Mucosa of rectum (tissue), 2 donors: ENCODE data around the gene OTOG.

Experiments
- H3K27ac ChIP-seq, 2 donors: one replicate each; pipeline ENCODE4 v1.7.0; 2013; ENCODE audit warnings: inconsistent platforms in 2 of 2, low read depth in 2 of 2, low read length in 2 of 2
- H3K27me3 ChIP-seq, 2 donors: one replicate each; pipeline ENCODE4 v1.7.0; 2013; ENCODE audit warnings: low read length in 2 of 2; ENCODE audit not compliant: control insufficient read depth in 2 of 2, insufficient read depth in 2 of 2
- H3K36me3 ChIP-seq, 2 donors: one replicate each; pipeline ENCODE4 v1.7.0; 2013; ENCODE audit warnings: low read length in 2 of 2; ENCODE audit not compliant: control insufficient read depth in 2 of 2, insufficient read depth in 2 of 2
- H3K4me1 ChIP-seq, 2 donors: one replicate each; pipeline ENCODE4 v1.7.0; 2013; ENCODE audit warnings: low read length in 2 of 2, mild to moderate bottlenecking in 1 of 2; ENCODE audit not compliant: control insufficient read depth in 2 of 2, insufficient read depth in 2 of 2
- H3K4me3 ChIP-seq, 2 donors: one replicate each; pipeline ENCODE4 v1.7.0; 2013; ENCODE audit warnings: low read length in 2 of 2
- H3K9ac ChIP-seq, 2 donors: one replicate each; pipeline ENCODE4 v1.7.0; 2013; ENCODE audit warnings: low read length in 2 of 2, low read depth in 1 of 2, mild to moderate bottlenecking in 1 of 2
- H3K9me3 ChIP-seq, 2 donors: one replicate each; pipeline ENCODE4 v1.7.0; 2013; ENCODE audit warnings: low read length in 2 of 2; ENCODE audit not compliant: control insufficient read depth in 2 of 2
- donor health status: healthy.
- donor health status: Normal muscosa, but diverticular disease.

The OTOG gene, protein sequence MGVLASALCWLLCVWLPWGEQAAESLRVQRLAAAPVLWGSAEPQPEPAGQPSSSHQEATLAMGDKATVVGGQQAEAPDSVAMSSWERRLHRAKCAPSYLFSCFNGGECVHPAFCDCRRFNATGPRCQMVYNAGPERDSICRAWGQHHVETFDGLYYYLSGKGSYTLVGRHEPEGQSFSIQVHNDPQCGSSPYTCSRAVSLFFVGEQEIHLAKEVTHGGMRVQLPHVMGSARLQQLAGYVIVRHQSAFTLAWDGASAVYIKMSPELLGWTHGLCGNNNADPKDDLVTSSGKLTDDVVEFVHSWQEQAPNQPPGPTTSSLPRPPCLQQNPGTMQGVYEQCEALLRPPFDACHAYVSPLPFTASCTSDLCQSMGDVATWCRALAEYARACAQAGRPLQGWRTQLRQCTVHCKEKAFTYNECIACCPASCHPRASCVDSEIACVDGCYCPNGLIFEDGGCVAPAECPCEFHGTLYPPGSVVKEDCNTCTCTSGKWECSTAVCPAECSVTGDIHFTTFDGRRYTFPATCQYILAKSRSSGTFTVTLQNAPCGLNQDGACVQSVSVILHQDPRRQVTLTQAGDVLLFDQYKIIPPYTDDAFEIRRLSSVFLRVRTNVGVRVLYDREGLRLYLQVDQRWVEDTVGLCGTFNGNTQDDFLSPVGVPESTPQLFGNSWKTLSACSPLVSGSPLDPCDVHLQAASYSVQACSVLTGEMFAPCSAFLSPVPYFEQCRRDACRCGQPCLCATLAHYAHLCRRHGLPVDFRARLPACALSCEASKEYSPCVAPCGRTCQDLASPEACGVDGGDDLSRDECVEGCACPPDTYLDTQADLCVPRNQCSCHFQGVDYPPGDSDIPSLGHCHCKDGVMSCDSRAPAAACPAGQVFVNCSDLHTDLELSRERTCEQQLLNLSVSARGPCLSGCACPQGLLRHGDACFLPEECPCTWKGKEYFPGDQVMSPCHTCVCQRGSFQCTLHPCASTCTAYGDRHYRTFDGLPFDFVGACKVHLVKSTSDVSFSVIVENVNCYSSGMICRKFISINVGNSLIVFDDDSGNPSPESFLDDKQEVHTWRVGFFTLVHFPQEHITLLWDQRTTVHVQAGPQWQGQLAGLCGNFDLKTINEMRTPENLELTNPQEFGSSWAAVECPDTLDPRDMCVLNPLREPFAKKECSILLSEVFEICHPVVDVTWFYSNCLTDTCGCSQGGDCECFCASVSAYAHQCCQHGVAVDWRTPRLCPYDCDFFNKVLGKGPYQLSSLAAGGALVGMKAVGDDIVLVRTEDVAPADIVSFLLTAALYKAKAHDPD (N-terminal part only)

DNA sequence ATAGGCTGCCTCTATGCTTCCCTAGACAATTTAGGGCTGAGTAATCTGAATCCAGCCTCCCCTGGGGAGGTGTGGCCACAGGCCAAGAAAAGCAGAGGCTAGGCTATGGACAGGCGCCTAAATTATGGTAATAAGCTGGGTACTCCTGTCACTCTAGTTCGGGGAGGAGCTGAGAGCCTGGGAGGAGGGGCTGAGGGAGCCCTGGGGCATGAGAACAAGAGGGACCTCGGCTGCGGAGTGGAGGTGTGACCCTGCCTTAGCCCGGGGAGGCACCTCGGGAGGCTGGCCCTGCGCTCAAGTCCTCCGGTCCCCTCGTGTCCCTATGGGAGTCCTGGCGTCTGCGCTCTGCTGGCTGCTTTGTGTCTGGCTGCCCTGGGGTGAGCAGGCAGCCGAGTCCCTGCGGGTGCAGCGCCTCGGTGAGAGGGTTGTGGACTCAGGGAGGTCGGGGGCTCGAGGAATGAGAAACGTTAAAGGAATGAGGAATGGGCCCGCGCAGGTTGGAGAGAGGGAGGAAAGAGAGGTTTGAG lies at the start of gene OTOG:
Gene OTOG, plus strand, starts transcription at position 209 of the 527 bp plus-strand sequence. Its CDS starts 114 bp downstream, at position 323.
- no peaks in the 10 kb centered on the region for H3K9me3 ChIP-seq
- no peak within 1 kb of the TSS for H3K4me3 ChIP-seq
- H3K27me3 ChIP-seq: no peaks in the 10 kb centered on the region
- no peaks in the 10 kb centered on the region for H3K36me3 ChIP-seq
- no peak within 1 kb of the TSS for H3K9ac ChIP-seq
- no peaks in the 10 kb centered on the region for H3K4me1 ChIP-seq
- H3K27ac ChIP-seq: no peak within 1 kb of the TSS

GRCh38 chr11:17498058-17498457 lies 49.0 kb upstream of the OTOG start:
- H3K9ac ChIP-seq: no peak overlapping the region
- no peaks in the 10 kb centered on the region for H3K9me3 ChIP-seq
- H3K36me3 ChIP-seq: peaks cover 15 to 22% of the 10 kb centered on the region in 2 donors
- no peaks in the 10 kb centered on the region for H3K4me1 ChIP-seq
- no peaks in the 10 kb centered on the region for H3K27me3 ChIP-seq
- no peak overlapping the region for H3K4me3 ChIP-seq
- H3K27ac ChIP-seq: no peak overlapping the region

DNA sequence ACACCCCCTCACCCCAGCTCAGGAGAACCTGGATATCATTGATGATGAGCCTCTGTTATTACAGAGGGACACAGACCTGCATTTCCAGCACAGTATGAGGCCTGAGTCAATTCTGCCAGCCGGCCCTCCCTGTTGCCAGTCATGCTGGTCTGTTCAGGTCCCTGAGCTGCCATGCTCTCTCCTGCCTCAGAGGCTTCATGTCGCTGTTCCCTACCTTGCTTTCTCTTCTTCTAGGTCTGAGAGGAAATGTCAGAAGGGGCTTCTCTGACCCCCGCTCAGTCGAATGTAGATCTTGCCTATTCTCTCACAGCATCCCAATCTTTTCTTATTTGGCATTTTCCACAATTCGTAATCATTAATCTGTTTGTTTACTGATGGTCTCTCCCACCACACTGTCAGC lies 48.6 kb upstream of the OTOG start:
- no peaks in the 10 kb centered on the region for H3K9me3 ChIP-seq
- no peak overlapping the region for H3K9ac ChIP-seq
- no peaks in the 10 kb centered on the region for H3K27me3 ChIP-seq
- H3K4me3 ChIP-seq: no peak overlapping the region
- H3K27ac ChIP-seq: no peak overlapping the region
- H3K4me1 ChIP-seq: no peaks in the 10 kb centered on the region
- peaks cover 15 to 22% of the 10 kb centered on the region in 2 donors for H3K36me3 ChIP-seq

DNA sequence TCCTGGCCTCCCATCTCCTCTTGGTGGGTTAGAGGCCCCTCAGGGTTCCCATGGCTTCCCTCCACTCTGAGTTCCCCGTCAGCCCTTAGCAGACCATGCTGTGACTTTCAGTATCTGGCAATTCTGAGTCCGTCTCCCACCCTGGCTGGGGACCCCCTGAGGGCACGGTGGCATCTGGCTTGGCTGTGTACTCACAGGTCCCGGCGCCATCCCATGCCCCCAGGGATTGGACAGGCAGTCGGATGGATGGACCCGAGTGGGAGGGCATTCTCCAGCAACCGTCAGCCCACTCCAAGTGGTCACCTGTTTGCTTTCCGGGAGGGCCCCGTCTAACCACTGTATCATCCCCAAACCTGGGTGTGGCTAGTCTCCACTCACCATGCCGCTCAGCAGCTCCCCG lies 46.4 kb upstream of the OTOG start:
- Histone ChIP-seq H3K4me1 (no peaks in the 10 kb centered on the region), H3K9ac (no peak overlapping the region), H3K27ac (no peak overlapping the region), H3K4me3 (no peak overlapping the region), H3K9me3 (no peaks in the 10 kb centered on the region), H3K27me3 (no peaks in the 10 kb centered on the region), H3K36me3 (peaks cover 15 to 22% of the 10 kb centered on the region in 2 donors)

DNA sequence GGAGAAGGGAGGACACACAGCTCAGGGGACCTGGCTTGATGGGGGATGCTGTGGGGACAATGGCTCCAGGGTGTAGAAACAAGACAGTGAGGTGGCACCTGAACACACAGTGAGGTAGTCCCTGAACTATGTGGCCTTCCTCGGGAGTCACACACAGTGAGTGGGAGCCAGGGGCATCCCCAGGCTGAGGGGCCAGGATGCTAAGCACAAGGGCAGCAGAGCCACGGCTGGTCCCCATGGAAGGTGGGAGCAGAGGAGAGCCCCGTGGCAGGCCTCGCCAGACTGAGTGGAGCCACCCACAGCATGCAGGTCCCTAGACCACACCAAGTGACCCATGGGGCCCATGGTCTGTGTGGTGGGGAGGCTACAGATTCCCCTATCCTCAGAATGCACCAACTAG lies 44.4 kb upstream of the OTOG start:
- no peak overlapping the region for H3K27ac ChIP-seq
- H3K27me3 ChIP-seq: no peaks in the 10 kb centered on the region
- H3K9ac ChIP-seq: no peak overlapping the region
- H3K36me3 ChIP-seq: peaks cover 12 to 13% of the 10 kb centered on the region in 2 donors
- no peak overlapping the region for H3K4me3 ChIP-seq
- H3K4me1 ChIP-seq: no peaks in the 10 kb centered on the region
- no peaks in the 10 kb centered on the region for H3K9me3 ChIP-seq

DNA sequence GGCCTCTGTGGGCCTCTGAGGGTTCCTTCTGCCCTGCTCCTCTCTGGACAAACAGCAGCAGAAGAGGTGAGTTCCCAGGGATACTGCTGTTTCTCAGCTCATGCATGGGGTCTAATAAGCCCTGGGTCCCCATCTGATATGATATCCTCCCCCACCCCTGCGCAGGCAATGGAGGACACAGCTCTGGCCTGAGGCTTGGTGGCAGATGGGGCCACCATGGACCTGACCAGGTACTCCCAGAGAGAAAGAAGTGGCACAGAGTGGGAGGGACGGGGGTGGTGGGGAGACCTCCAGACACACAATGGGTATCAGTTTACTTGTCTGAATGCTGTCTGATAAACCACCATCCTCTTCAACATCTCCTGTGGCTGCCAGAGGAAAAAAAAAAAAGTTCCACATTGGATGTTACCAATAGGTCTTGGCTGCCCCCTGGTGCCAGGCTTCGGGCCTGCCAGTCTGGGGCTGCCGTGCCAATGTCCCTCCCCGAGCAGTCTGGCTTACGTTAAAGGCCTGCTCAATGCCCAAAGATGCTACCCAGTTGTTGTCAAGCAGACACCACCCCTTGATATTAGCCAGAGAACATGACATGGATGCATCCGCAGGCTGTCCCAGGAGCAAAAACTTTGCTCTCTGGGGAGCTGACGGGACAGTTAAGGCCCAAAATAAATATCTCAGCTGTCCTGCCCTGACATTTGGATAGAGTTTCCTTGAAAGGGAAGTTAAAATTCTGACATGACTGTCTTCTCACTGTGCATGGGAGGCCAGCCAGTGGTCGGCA lies 42.5 kb upstream of the OTOG start:
- Histone ChIP-seq H3K4me1 (no peaks in the 10 kb centered on the region), H3K9me3 (no peaks in the 10 kb centered on the region), H3K36me3 (peaks cover 9% of the 10 kb centered on the region in 2 donors), H3K27ac (no peak overlapping the region), H3K9ac (no peak overlapping the region), H3K27me3 (no peaks in the 10 kb centered on the region), H3K4me3 (no peak overlapping the region)

DNA sequence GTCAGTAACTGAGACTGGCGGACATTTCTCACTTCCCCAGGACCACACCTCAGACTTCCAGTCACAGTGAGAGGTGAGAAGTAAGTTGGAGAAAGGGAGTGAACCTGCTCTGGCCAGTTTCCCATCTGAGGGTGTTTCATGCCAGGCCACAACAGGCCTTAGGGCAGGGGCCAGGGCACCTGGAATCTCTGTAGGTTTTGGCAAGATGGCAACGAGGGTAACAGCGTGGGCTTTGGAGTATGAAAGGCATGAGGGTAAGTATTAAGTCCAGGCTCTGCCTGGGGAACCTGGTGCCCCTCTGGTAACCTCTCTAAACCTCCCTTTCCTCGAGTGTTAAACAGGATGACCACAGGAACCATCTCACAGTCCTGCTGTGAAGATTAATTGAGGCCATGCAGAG lies 41.9 kb upstream of the OTOG start:
- no peak overlapping the region for H3K4me3 ChIP-seq
- no peaks in the 10 kb centered on the region for H3K27me3 ChIP-seq
- no peaks in the 10 kb centered on the region for H3K4me1 ChIP-seq
- no peak overlapping the region for H3K27ac ChIP-seq
- H3K36me3 ChIP-seq: peaks cover 8 to 11% of the 10 kb centered on the region in 2 donors
- H3K9ac ChIP-seq: no peak overlapping the region
- no peaks in the 10 kb centered on the region for H3K9me3 ChIP-seq

DNA sequence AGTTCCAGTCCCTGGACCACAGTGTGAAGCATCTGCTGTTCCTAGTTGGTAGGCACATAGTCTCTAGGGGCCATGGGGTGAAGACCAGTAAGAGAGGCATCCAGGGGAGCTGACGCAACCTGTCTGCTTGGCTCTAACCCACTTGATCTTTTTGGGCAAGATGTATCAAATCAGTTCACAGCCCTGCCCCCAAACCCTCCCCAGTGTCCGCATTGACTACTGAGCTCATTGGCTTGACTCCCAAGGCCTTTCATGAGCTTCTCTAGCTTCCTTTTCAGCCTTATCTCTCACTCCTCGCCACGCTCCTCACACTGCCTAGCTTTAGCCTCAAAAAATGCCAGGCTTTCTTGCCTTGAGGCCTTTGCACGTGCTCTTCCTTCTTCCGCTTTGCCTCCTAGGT lies 40.7 kb upstream of the OTOG start:
- no peak overlapping the region for H3K9ac ChIP-seq
- no peaks in the 10 kb centered on the region for H3K9me3 ChIP-seq
- no peak overlapping the region for H3K27ac ChIP-seq
- H3K4me3 ChIP-seq: no peak overlapping the region
- no peaks in the 10 kb centered on the region for H3K4me1 ChIP-seq
- peaks cover 9 to 15% of the 10 kb centered on the region in 2 donors for H3K36me3 ChIP-seq
- H3K27me3 ChIP-seq: no peaks in the 10 kb centered on the region

DNA sequence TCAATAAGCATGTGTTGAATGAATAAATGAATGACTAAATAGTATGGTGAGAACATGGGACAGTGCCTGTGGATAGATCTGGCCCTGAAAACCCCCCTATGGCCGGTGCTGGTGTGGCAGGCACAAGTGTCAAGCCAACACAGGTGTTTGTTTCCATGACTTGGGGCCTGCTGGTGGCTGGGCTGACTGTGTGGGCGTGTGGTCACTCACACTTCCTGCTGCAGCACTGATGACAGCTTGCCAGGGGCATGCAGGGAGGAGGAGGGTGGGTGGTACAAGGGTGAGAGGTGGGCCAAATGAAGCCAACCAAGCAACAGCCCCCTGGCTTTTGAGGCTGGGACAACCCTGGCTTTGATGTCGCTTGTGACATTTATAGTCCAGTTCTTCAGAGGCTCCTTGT lies 40.1 kb upstream of the OTOG start:
- H3K9ac ChIP-seq: no peak overlapping the region
- H3K4me1 ChIP-seq: no peaks in the 10 kb centered on the region
- H3K27ac ChIP-seq: no peak overlapping the region
- H3K36me3 ChIP-seq: peaks cover 9 to 21% of the 10 kb centered on the region in 2 donors
- no peaks in the 10 kb centered on the region for H3K9me3 ChIP-seq
- H3K4me3 ChIP-seq: no peak overlapping the region
- no peaks in the 10 kb centered on the region for H3K27me3 ChIP-seq
